IPS-20b (cell line): ENCODE results near the gene ROBO2.

ENCODE experiments used
- H3K27ac ChIP-seq: one replicate; pipeline ENCODE4 v1.5.1; 2013; ENCODE audit warnings: low read length
- H3K27me3 ChIP-seq: 2 replicates; pipeline ENCODE4 v1.6.1; 2013; ENCODE audit warnings: mild to moderate bottlenecking, low read length, inconsistent platforms; ENCODE audit not compliant: insufficient read depth
- H3K36me3 ChIP-seq: 2 replicates; pipeline ENCODE4 v1.6.1; 2013; ENCODE audit warnings: low read depth, mild to moderate bottlenecking, inconsistent platforms, low read length, moderate library complexity; ENCODE audit not compliant: insufficient read depth
- H3K4me1 ChIP-seq: 2 replicates; pipeline ENCODE4 v1.6.1; 2013; ENCODE audit warnings: mild to moderate bottlenecking, control low read depth, inconsistent platforms, low read length, moderate library complexity; ENCODE audit not compliant: insufficient read depth
- H3K4me3 ChIP-seq: 2 replicates; pipeline ENCODE4 v1.5.1; 2013; ENCODE audit warnings: mild to moderate bottlenecking, low read length, inconsistent platforms
- H3K9ac ChIP-seq: 2 replicates; pipeline ENCODE4 v1.6.1; 2013; ENCODE audit warnings: low read depth, mild to moderate bottlenecking, inconsistent platforms, low read length, moderate library complexity
- H3K9me3 ChIP-seq: 2 replicates; pipeline ENCODE4 v1.6.1; 2013; ENCODE audit warnings: mild to moderate bottlenecking, low read depth, low read length, inconsistent platforms; ENCODE audit not compliant: insufficient read depth

The ROBO2 gene

DNA sequence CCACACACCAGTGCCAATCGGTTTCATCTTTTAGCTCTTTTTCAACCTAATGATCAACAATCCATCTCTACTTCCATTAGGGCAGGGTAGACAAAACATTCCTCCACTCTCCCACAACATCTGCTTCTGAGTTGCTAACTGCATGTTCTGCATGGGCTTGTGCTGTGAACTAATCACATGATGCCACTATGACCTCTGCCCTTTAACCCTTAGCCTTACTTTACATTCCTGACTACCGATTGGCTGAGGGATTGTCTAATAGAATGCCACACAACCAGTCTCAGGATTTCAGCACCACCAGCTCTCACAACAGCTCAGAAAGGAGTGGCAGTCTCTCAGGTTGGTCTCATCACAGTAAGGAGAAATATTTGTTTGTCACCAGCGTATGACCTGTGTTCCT lies 562.8 kb downstream of the ROBO2 start:
- Histone ChIP-seq H3K4me3 (no peak overlapping the region), H3K27me3 (no peaks in the 10 kb centered on the region), H3K27ac (no peak overlapping the region), H3K9me3 (no peaks in the 10 kb centered on the region), H3K36me3 (no peaks in the 10 kb centered on the region), H3K9ac (no peak overlapping the region), H3K4me1 (no peaks in the 10 kb centered on the region)

DNA sequence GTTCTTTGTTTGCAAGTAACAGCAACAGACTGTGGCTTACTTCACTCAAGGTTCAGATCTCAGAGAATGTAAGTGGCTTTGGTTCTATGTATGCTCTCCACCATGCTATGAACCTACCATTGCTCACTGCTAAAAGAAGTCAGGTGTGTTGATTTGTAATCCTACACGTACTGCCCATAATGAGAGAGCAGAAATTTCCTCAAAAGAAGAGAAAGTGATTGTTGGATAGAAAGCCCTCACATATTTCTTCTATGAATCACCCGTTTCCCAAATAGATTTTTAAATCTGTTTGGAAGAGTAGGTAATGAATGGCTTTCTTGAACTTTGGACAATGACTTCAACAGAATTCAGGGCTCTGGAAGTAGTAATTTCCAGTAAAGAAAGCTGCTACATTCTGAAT lies 565.4 kb downstream of the ROBO2 start:
- H3K4me3 ChIP-seq = no peak overlapping the region
- H3K4me1 ChIP-seq = no peaks in the 10 kb centered on the region
- no peak overlapping the region for H3K9ac ChIP-seq
- no peaks in the 10 kb centered on the region for H3K9me3 ChIP-seq
- no peaks in the 10 kb centered on the region for H3K27me3 ChIP-seq
- no peaks in the 10 kb centered on the region for H3K36me3 ChIP-seq
- H3K27ac ChIP-seq = no peak overlapping the region

GRCh38 chr3:77605865-77606264 lies 566.0 kb downstream of the ROBO2 start:
- no peak overlapping the region for H3K9ac ChIP-seq
- H3K4me1 ChIP-seq = no peaks in the 10 kb centered on the region
- H3K27me3 ChIP-seq = no peaks in the 10 kb centered on the region
- H3K4me3 ChIP-seq = no peak overlapping the region
- no peak overlapping the region for H3K27ac ChIP-seq
- H3K9me3 ChIP-seq = no peaks in the 10 kb centered on the region
- H3K36me3 ChIP-seq = no peaks in the 10 kb centered on the region

GRCh38 chr3:77606372-77606771 lies 566.5 kb downstream of the ROBO2 start:
- Histone ChIP-seq H3K9ac (no peak overlapping the region), H3K27ac (no peak overlapping the region), H3K4me1 (no peaks in the 10 kb centered on the region), H3K27me3 (no peaks in the 10 kb centered on the region), H3K36me3 (no peaks in the 10 kb centered on the region), H3K9me3 (no peaks in the 10 kb centered on the region), H3K4me3 (no peak overlapping the region)

GRCh38 chr3:77618686-77619085 lies 578.8 kb downstream of the ROBO2 start:
- no peak overlapping the region for H3K4me3 ChIP-seq
- H3K9me3 ChIP-seq = no peaks in the 10 kb centered on the region
- H3K36me3 ChIP-seq = no peaks in the 10 kb centered on the region
- no peak overlapping the region for H3K9ac ChIP-seq
- no peak overlapping the region for H3K27ac ChIP-seq
- H3K27me3 ChIP-seq = no peaks in the 10 kb centered on the region
- no peaks in the 10 kb centered on the region for H3K4me1 ChIP-seq

- H3K4me1 ChIP-seq = no peaks in the 10 kb centered on the region
- no peak overlapping the region for H3K4me3 ChIP-seq
- no peak overlapping the region for H3K27ac ChIP-seq
- H3K27me3 ChIP-seq = no peaks in the 10 kb centered on the region
- H3K36me3 ChIP-seq = no peaks in the 10 kb centered on the region
- H3K9me3 ChIP-seq = no peaks in the 10 kb centered on the region
- H3K9ac ChIP-seq = no peak overlapping the region
Observed at GRCh38 chr3:77620009-77620408, 580.1 kb downstream of the ROBO2 start.

GRCh38 chr3:77623500-77623899 lies 583.6 kb downstream of the ROBO2 start:
- H3K9me3 ChIP-seq = no peaks in the 10 kb centered on the region

DNA sequence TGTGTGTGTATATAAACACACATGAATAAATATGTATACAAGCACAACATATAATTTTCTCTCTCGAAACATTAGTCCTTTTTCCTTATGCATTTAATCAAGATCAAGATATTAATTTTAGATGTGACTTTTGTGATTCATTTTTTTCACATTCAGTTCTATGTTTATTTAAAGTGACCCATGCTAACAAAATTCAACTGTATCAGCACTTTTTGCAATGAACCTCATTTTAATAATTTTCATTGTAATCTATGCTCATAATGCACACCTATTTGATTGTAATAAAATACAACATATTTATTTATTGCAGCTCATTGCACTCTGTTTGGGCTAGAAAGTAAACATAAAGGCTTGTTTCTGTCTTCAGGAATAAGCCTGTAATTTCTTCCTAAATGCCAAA lies 586.3 kb downstream of the ROBO2 start:
- no peaks in the 10 kb centered on the region for H3K27me3 ChIP-seq
- H3K9me3 ChIP-seq = no peaks in the 10 kb centered on the region
- H3K4me1 ChIP-seq = no peaks in the 10 kb centered on the region
- no peak overlapping the region for H3K27ac ChIP-seq
- no peak overlapping the region for H3K4me3 ChIP-seq
- no peaks in the 10 kb centered on the region for H3K36me3 ChIP-seq
- no peak overlapping the region for H3K9ac ChIP-seq

More at GRCh38 chr3:77623500-77623899, 583.6 kb downstream of the ROBO2 start:
- Histone ChIP-seq H3K36me3 (no peaks in the 10 kb centered on the region), H3K27me3 (no peaks in the 10 kb centered on the region), H3K9ac (no peak overlapping the region), H3K4me1 (no peaks in the 10 kb centered on the region), H3K4me3 (no peak overlapping the region), H3K27ac (no peak overlapping the region)

DNA sequence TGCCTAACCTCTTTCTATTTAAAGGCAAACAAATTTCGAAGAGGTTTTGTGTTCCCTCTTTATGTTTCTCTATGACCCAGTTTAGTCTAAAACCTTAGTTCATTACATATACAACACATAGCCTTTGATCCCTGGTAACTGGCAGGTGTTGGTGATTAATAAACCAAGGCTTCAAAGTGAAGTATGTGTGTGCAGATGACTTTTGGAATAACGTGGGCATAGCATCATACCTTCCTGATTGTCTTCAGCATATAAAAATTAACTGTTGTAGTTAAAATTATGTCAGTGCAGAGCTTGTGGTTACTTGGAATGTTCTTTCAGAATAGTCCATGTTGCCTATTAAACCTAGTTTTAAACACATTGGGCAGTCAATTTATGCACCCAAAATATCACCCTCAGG lies 608.3 kb downstream of the ROBO2 start:
- Histone ChIP-seq H3K27me3 (no peaks in the 10 kb centered on the region), H3K36me3 (no peaks in the 10 kb centered on the region), H3K4me1 (no peaks in the 10 kb centered on the region), H3K27ac (no peak overlapping the region), H3K4me3 (no peak overlapping the region), H3K9me3 (no peaks in the 10 kb centered on the region), H3K9ac (no peak overlapping the region)

- no peaks in the 10 kb centered on the region for H3K4me1 ChIP-seq
- H3K27ac ChIP-seq = no peak overlapping the region
- no peaks in the 10 kb centered on the region for H3K36me3 ChIP-seq
- no peak overlapping the region for H3K4me3 ChIP-seq
- no peaks in the 10 kb centered on the region for H3K27me3 ChIP-seq
- no peak overlapping the region for H3K9ac ChIP-seq
- no peaks in the 10 kb centered on the region for H3K9me3 ChIP-seq
Observed at GRCh38 chr3:77648664-77649063, 608.8 kb downstream of the ROBO2 start.

DNA sequence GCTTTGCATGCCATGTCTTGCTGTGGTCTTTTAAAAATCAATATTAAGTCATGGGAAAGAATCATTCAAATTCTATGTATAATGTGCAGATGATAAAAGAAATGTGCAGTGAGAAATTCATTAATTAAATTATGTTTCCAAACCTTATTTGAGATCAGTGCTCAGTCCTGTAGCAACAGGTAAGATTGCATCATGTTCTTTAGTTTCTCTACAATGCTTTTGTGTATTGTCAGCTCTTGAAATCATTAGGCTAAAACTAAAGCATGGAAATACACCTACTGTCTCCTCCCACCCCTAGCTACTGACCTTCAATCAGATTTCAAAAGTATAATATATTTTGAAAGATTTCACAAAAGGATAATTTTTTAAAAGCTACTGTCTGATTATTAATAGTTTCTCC lies 612.7 kb downstream of the ROBO2 start:
- H3K27ac ChIP-seq = no peak overlapping the region

DNA sequence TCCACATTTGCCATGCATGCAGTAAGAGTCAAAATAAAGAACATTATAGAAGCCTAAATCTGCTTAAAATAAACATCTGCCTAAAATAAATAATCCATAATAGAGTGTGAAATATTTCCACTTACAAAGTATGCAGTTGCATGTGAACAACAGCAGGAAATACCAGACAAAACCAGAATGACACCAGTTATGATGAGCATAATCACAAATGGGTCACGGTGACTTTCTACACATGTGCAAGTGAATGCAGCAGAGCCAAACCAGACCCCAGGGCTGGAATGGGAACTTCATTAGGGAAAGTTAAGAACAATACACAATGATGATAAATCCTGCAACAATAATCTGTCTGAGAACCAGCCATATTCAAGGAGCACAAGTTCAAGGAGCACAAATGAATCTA lies 615.5 kb downstream of the ROBO2 start:
- peaks cover 7% of the 10 kb centered on the region; the same call in 1 of the 2 replicates for H3K9me3 ChIP-seq
- H3K36me3 ChIP-seq = no peaks in the 10 kb centered on the region
- H3K4me3 ChIP-seq = no peak overlapping the region
- H3K27ac ChIP-seq = no peak overlapping the region
- no peaks in the 10 kb centered on the region for H3K4me1 ChIP-seq
- H3K9ac ChIP-seq = no peak overlapping the region
- H3K27me3 ChIP-seq = no peaks in the 10 kb centered on the region

More for the DNA sequence above, 612.7 kb downstream of the ROBO2 start:
- Histone ChIP-seq H3K36me3 (no peaks in the 10 kb centered on the region), H3K27me3 (no peaks in the 10 kb centered on the region), H3K4me1 (no peaks in the 10 kb centered on the region), H3K9me3 (no peaks in the 10 kb centered on the region), H3K4me3 (no peak overlapping the region), H3K9ac (no peak overlapping the region)

GRCh38 chr3:77660718-77661117 lies 620.8 kb downstream of the ROBO2 start:
- Histone ChIP-seq H3K4me3 (no peak overlapping the region), H3K4me1 (no peaks in the 10 kb centered on the region), H3K36me3 (no peaks in the 10 kb centered on the region), H3K27ac (no peak overlapping the region), H3K27me3 (no peaks in the 10 kb centered on the region), H3K9me3 (peaks cover 7% of the 10 kb centered on the region), H3K9ac (no peak overlapping the region)
